ENCODE results near the gene ARHGEF39.
A peak's percentile ranks its signal among the peaks of the same experiment; 100 is the strongest.
"Not testable (repeated sequence)": the region's sequence is repeated elsewhere in the genome, so short reads cannot be mapped to it uniquely, and the experiment has no call there.

The ARHGEF39 gene

DNA sequence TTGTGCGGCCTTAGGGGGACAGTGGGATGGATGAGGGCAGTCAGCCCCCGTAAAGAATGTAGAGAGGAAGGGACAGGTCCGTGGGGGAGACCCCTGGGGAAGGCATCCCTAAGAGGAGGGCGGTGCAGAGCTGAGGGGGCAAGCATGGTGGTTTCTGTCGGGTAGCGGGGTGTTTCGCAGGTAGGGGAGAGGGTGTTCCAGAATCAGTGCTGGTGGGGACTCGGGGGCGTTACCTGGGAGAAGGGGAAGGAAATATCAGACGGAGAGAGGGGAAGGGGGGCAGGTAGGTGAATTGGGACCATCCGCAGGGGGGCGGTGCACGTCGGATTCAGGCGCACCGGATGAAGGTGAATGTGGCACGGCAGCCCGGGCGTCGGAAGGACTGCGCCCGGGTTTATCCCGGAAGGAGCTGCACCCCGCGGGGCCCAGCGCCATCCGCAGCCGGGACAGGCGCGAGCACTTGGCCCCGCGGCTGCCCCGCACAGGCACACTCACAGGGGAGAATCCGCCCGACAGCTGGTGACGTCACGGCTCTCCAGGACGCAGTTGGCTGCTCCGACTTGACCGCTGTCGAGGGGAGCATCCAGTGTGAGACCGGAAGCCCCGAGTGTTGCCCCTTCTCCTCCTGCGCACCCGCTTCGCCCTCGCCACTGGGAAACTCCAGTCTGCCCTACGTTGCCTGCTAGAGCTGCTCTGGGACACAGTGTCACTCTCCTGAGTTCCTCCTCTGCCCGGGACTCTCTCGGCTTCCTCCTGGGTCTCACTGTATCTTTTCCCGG, 48.1 kb downstream of the ARHGEF39 start:
- DNase-seq: peak; percentile 72

DNA sequence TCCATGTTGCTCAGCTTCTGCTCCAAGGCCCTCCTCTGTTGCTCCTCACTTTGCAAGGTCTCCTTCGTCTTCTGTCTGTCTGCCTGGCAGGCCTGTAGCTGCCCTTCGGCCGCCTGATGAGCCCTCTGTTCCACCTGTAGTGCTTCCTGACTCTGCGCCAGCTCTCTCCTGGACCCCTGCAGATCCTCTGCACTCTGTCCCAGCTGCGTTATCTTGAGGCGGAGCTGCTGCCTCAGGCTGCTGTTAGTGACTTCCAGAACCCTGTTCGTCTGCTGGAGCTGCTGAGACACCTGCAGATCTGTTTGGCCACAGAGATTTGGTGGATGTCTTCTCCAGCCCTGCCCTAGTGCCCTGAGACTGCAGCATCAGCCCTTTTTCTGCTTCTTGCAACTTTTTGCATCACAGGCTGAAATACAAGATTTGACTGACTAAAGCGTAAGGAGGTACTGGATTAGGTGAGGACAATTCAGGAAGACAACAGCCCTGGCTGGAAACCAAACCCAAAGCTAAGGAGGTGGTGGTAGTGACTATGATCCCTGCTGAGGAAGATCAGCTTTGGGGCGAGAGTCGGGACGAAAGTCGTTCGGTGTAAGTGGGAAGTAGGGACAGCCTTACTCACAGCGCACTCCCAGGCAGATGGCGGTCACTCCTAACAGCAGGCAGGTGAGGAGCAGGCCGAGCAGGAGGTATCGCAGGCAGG, 48.9 kb downstream of the ARHGEF39 start:
- DNase-seq: no peak

DNA sequence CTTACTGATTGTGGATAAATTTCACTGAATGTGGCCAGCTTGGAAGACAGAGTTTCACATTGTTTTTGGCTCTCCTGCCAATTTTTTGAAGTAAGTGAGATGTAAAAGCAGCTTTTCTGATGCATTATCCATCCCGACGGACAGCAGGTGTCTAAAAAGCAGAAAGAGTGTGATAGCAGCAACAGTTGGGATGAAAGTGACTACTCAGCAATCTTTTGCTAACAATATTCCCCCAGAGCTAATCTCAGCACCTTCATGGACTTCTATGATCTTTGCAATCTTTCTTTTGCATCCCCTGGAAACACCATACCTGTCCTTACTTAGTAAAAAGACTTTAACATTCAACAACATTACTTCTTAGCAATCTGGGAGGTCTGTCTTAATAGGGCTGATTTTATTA, 52.2 kb downstream of the ARHGEF39 start:
- DNase-seq: no peak

DNA sequence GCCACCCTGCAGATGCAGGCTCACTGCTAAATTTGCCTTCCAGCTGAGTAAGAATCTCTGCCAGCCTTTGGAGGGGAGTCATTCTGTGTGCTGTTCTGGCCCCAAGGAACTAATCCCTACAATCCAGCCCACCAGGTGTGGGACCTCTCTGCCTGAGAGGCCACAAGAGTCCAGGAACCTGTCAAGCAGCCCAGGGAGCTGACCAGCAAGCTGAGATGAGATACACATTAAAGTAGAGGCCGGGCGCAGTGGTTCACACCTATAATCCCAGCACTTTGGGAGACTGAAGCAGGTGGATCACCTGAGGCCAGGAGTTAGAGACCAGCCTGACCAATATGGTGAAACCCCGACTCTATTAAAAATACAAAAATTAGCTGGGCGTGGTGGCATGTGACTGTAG, 52.9 kb downstream of the ARHGEF39 start:
- DNase-seq: not testable (repeated sequence)

DNA sequence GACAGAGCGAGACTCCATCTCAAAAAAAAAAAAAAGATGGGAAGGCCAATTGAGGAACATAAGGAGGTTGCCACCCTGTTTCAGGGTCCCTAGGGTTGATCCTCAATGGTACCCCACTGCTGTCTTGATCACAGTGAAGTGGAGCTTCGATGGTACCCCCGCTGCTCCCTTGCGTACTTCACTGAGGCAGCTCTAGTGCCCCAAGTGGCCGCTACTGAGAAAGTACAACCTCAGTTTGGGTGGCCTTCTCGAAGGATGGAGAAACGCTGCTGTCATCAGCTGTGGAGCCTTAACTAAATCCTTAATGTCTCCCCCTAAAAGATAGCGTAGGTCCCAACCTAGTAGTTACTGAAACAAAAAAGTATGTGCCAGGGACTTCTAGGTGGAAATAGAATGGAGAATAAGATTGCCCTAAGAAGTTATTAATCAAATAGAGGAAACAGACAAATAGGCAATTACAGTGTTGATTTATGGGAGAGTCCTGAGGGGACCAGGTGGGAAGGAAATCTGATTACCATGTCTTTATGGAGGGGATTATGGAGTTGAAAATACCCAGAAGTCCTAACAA, 53.7 kb downstream of the ARHGEF39 start:
- peak; percentile 58 for DNase-seq

DNA sequence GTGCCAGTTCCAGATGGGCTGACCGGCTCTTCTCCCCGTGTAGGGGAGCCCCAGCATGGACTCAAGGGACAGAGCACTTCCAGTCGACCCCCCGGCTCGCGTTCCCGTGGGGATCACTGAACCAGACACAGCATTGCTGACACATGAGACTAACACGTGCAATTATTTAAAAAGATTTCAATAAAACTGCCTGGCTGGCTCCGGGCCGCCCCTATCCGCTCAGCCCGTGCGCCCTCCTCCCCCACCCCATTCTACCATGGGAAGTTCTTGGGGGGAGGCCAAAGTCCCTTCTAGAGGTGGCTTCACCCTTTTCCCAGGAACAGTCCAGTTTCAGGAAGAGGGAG, 55.2 kb downstream of the ARHGEF39 start:
- DNase-seq: no peak

All from activated T-cell treated with anti-CD3 and anti-CD28 coated beads, Interleukin-2, amount 50 U/mL, for 1 hour (primary cell).